CD4-positive, alpha-beta T cell treated with Interleukin-17A for 4 hours (primary cell): ENCODE results near the gene ATG5.

ENCODE experiments used
- DNase-seq: peaks from one replicate; pipeline ENCODE4 v3.0.0-alpha.2; 2020; ENCODE audit warnings: mixed read lengths

The ATG5 gene

GRCh38 chr6:106215608-106216007, 110.0 kb downstream of the ATG5 start:
- DNase-seq: no peak

GRCh38 chr6:106214531-106214930, 111.0 kb downstream of the ATG5 start:
- no peak for DNase-seq

- DNase-seq: no peak
Measured at GRCh38 chr6:106213660-106214289, 111.8 kb downstream of the ATG5 start.

- no peak for DNase-seq
Measured at GRCh38 chr6:106212576-106212975, 113.0 kb downstream of the ATG5 start.

GRCh38 chr6:106206905-106207304, 118.7 kb downstream of the ATG5 start:
- DNase-seq: no peak

- no peak for DNase-seq
Measured at GRCh38 chr6:106204961-106205360, 120.6 kb downstream of the ATG5 start.

GRCh38 chr6:106199998-106200397, 125.6 kb downstream of the ATG5 start:
- no peak for DNase-seq

- no peak for DNase-seq
Measured at GRCh38 chr6:106199331-106199730, 126.2 kb downstream of the ATG5 start.

- DNase-seq: peak; percentile 38
Measured at GRCh38 chr6:106197441-106197840, 128.1 kb downstream of the ATG5 start.

GRCh38 chr6:106194949-106195921, 130.3 kb downstream of the ATG5 start:
- DNase-seq: peak; percentile 39

- no peak for DNase-seq
Measured at GRCh38 chr6:106192824-106193223, 132.7 kb downstream of the ATG5 start.

- no peak for DNase-seq
Measured at GRCh38 chr6:106188104-106188794, 137.3 kb downstream of the ATG5 start.

GRCh38 chr6:106187424-106187982, 138.1 kb downstream of the ATG5 start:
- no peak for DNase-seq

GRCh38 chr6:106186714-106187113, 138.8 kb downstream of the ATG5 start:
- DNase-seq: no peak

GRCh38 chr6:106186172-106186571, 139.4 kb downstream of the ATG5 start:
- DNase-seq: no peak

GRCh38 chr6:106185615-106186014, 139.9 kb downstream of the ATG5 start:
- DNase-seq: no peak

GRCh38 chr6:106184629-106185028, 140.9 kb downstream of the ATG5 start:
- DNase-seq: no peak

GRCh38 chr6:106183430-106183829, 142.1 kb downstream of the ATG5 start:
- DNase-seq: no peak

- no peak for DNase-seq
Measured at GRCh38 chr6:106182455-106182854, 143.1 kb downstream of the ATG5 start.

GRCh38 chr6:106181664-106182418, 143.7 kb downstream of the ATG5 start:
- DNase-seq: no peak

GRCh38 chr6:106180208-106180607, 145.4 kb downstream of the ATG5 start:
- DNase-seq: peak; percentile 19

- no peak for DNase-seq
Measured at GRCh38 chr6:106178900-106179299, 146.7 kb downstream of the ATG5 start.
